ENCODE measurements around the gene KYNU. TPM values are rescaled to one million over a fixed set of nuclear protein-coding genes. Genes with fewer than 3 reads are reported as not detected.

KYNU gene
- total RNA-seq (2011; cell fraction: chromatin; rRNA removed; ENCODE audit: low replicate concordance) = 4.0 and 9.1 TPM in 2 replicates
- total RNA-seq (2011; cell fraction: nucleolus; rRNA removed) = 1.6 and 2.8 TPM in 2 replicates
- total RNA-seq (2011; cell fraction: nucleoplasm; rRNA removed) = 4.9 and 8.3 TPM in 2 replicates
- total RNA-seq (2014; rRNA removed) (2.6 and 3.4 TPM in 2 replicates), total RNA-seq (2014; rRNA removed; fragmentation: Illumina TruSeq; extraction: Trizol) (7.2 and 9.3 TPM in 2 replicates), total RNA-seq (2015; rRNA removed; fragmentation: Illumina TruSeq; extraction: Trizol) (6.4 and 6.8 TPM in 2 replicates), total RNA-seq (2021) (5.4 and 5.5 TPM in 2 replicates), polyA plus RNA-seq (2011; rRNA removed) (11.6 and 11.9 TPM in 2 replicates), polyA plus RNA-seq (2014; fragmentation: Illumina TruSeq; extraction: Trizol) (5.5 TPM in 2 replicates), polyA plus RNA-seq (2014; fragmentation: Nextera tagmentation; extraction: Ambion mirVana) (10 to 100 TPM; 10.3 to 10.7 TPM), polyA plus RNA-seq (2014; rRNA removed) (4.8 and 7.6 TPM in 2 replicates), polyA minus RNA-seq (2011; rRNA and poly(A)+ RNA removed) (11.3 and 18.8 TPM in 2 replicates), Bru-seq, nascent RNA (percentile 48 among the genes with signal in this experiment), BruChase-seq, experiment 1, labeled RNA remaining after a 2-hour chase (percentile 49 among the genes with signal in this experiment), BruChase-seq, experiment 2, labeled RNA remaining after a 6-hour chase (percentile 49 among the genes with signal in this experiment)
- 1.9 and 6.1 TPM in 2 replicates for polyA plus RNA-seq (2011; cell fraction: cytosol; rRNA removed)
- 2.9 and 6.4 TPM in 2 replicates for polyA plus RNA-seq (2011; cell fraction: nucleus; rRNA removed)
- polyA plus RNA-seq (2012) = 5.5 and 6.2 TPM in 2 replicates
- 5.8 and 12.7 TPM in 2 replicates for polyA minus RNA-seq (2011; cell fraction: cytosol; rRNA and poly(A)+ RNA removed)
- 7.8 and 23.2 TPM in 2 replicates for polyA minus RNA-seq (2011; cell fraction: nucleus; rRNA and poly(A)+ RNA removed)
- long read RNA-seq, experiment 1, full-length matches to known transcripts = 4 of 15 reads
- long read RNA-seq, experiment 1, partial matches to known transcripts = 1 of 15 reads
- long read RNA-seq, experiment 1, other reads (novel, unspliced or antisense) = 10 of 15 reads
- long read RNA-seq, experiment 2, full-length matches to known transcripts = 3 of 5 reads
- long read RNA-seq, experiment 2, partial matches to known transcripts = 0 of 5 reads
- long read RNA-seq, experiment 2, other reads (novel, unspliced or antisense) = 2 of 5 reads
- long read RNA-seq, experiment 3, full-length matches to known transcripts = 5 of 8 reads
- long read RNA-seq, experiment 3, partial matches to known transcripts = 0 of 8 reads
- long read RNA-seq, experiment 3, other reads (novel, unspliced or antisense) = 3 of 8 reads

DNA sequence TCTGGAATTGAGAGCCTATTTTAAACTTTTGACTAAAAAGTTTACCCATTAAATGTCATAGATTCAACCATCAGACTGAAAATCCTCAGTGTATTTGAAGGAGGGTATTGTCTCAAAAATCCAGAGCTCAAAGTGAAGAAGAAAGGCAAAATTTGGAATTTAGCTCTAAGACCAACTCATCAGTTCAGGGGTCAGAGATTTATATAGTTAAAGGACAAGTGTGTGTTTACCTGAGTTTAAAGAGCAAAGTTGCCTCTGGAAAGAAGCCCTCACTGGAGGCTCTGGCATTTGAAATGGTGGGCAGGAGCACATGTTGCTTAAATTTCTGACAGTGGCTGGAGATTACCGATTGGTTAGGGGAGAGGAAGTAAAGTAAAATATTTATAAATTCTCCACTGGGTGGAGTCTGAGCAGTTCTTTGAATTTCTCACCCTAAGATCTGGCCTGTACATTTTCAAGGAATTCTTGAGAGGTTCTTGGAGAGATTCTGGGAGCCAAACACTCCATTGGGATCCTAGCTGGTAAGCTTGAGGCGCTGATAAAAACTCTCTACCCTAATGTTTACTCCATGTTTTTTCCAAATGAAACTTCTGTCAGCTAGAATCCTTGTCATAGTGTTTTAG, at the start of gene KYNU:
KYNU (plus strand) TSS at position 449 of the 623 bp plus-strand sequence. CDS start 7,704 bp downstream, outside the sequence.
- DNase-seq (ENCODE audit: extremely low read depth in 1 of 4, low spot score in 3 of 4) (peak in 2 of 4 experiments; percentile 7 to 53), ATAC-seq (peak; percentile 79), FAIRE-seq (no peak)
- no peaks in the 10 kb centered on the region for H3K9me3 ChIP-seq (replicated peaks; ENCODE audit: control insufficient read depth, insufficient read depth, low read depth, low read length)
- no peak within 1 kb of the TSS for H2AFZ ChIP-seq (ENCODE audit: low read depth, low read length)
- BruUV-seq (replicated peaks) = no TSS peak
- no peaks in the 10 kb centered on the region for H3K9me1 ChIP-seq (ENCODE audit: control insufficient read depth, insufficient read depth, low read length)
- CTCF ChIA-PET (ENCODE audit: low intra/inter-chr PET ratio) = no interaction called here
- no peaks in the 10 kb centered on the region for H3K27me3 ChIP-seq (ENCODE audit: control insufficient read depth in 2 of 2, insufficient read depth in 2 of 2, low read length in 2 of 2)
- POLR2A ChIA-PET = no interaction called here
- H3K4me2 ChIP-seq (ENCODE audit: insufficient read depth, low read length) = no peak within 1 kb of the TSS
- no peaks in the 10 kb centered on the region for H3K4me1 ChIP-seq (replicated peaks in 1 of 2; ENCODE audit: control insufficient read depth in 2 of 2, insufficient read depth in 2 of 2, low read length in 2 of 2)
- in situ Hi-C loops (cut with MboI) = no loop called here
- WGBS (ENCODE audit: insufficient coverage, low coverage, missing lambda C conversion rate) = 0% methylated on average over 2 of the region's 2 CpGs
- H3K4me3 ChIP-seq = no peak within 1 kb of the TSS
- no peaks in the 10 kb centered on the region for H4K20me1 ChIP-seq (replicated peaks; ENCODE audit: control insufficient read depth, insufficient read depth, low read length)
- H3K27ac ChIP-seq (ENCODE audit: extremely low read depth, low read depth, low read length) = peak within 1 kb of the TSS; percentile 10; the same call in 1 of the 3 replicates
- no peaks in the 10 kb centered on the region for H3K36me3 ChIP-seq (ENCODE audit: control insufficient read depth, insufficient read depth, low read length)
- intact Hi-C loops (cut with micrococcal nuclease) = loop anchor here (5.0 kb wide), 1 partner anchor 105 kb away; no protein-coding TSS in a partner anchor
- H3K79me2 ChIP-seq (ENCODE audit: control insufficient read depth, insufficient read depth, low read length) = no peaks in the 10 kb centered on the region
- peak within 1 kb of the TSS in 1 of 2 experiments; percentile 42; a peak in 2 of 4 replicates for H3K9ac ChIP-seq (ENCODE audit: insufficient read depth in 1 of 2, low read depth in 2 of 2, low read length in 2 of 2)
- TF ChIP-seq PTBP1 (IDR thresholded peaks at IDR 0.05; ENCODE audit: low read depth, low read length) = no peak
- TF ChIP-seq SOX6 (IDR thresholded peaks at IDR 0.05) = no peak
- no peak for TF ChIP-seq NONO (IDR thresholded peaks at IDR 0.05; ENCODE audit: low read depth in 2 of 2, low read length in 1 of 2)
- no peak for TF ChIP-seq GTF2F1 (IDR thresholded peaks at IDR 0.05; ENCODE audit: low read depth, low read length)
- TF ChIP-seq ZBTB8A (IDR thresholded peaks at IDR 0.05; ENCODE audit: partially characterized antibody) = no peak
- TF ChIP-seq KDM5B (IDR thresholded peaks at IDR 0.05; ENCODE audit: insufficient replicate concordance, low read depth, low read length) = no peak
- TF ChIP-seq TAF7 (tag; IDR thresholded peaks at IDR 0.05) = no peak
- no peak for TF ChIP-seq TCF3 (CRISPR knock-in tag; IDR thresholded peaks at IDR 0.05)
- TF ChIP-seq, protein P1, sequence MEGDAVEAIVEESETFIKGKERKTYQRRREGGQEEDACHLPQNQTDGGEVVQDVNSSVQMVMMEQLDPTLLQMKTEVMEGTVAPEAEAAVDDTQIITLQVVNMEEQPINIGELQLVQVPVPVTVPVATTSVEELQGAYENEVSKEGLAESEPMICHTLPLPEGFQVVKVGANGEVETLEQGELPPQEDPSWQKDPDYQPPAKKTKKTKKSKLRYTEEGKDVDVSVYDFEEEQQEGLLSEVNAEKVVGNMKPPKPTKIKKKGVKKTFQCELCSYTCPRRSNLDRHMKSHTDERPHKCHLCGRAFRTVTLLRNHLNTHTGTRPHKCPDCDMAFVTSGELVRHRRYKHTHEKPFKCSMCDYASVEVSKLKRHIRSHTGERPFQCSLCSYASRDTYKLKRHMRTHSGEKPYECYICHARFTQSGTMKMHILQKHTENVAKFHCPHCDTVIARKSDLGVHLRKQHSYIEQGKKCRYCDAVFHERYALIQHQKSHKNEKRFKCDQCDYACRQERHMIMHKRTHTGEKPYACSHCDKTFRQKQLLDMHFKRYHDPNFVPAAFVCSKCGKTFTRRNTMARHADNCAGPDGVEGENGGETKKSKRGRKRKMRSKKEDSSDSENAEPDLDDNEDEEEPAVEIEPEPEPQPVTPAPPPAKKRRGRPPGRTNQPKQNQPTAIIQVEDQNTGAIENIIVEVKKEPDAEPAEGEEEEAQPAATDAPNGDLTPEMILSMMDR (IDR thresholded peaks at IDR 0.05 in 2 of 3, conservative IDR thresholded peaks at IDR 0.05 in 1 of 3; ENCODE audit: insufficient read depth in 2 of 3, low read depth in 1 of 3, low read length in 3 of 3) = 0 out of 6 replicates have a peak, but pooled peaks of 1 of the 3 experiments have one; percentile 5
- no peak for TF ChIP-seq ILF3 (IDR thresholded peaks at IDR 0.05; ENCODE audit: borderline replicate concordance)
- TF ChIP-seq CHAMP1 (IDR thresholded peaks at IDR 0.05) = no peak

All from K562 (cell line).